H1 (cell line): Measurements from ENCODE around the gene PRAF2. TPM values are rescaled to one million over a fixed set of nuclear protein-coding genes. Genes with fewer than 3 reads are reported as not detected.

Experiments
- CBX5 ChIP-seq: fragments of 300-800, 300-1000 bp; sonication (generic); IDR thresholded peaks from 2 replicates; pipeline ENCODE4 v1.7.1; 2016; ENCODE audit warnings: antibody characterized with exemption, low read length, low read depth
- EGR1 ChIP-seq: IDR thresholded peaks from 2 replicates; pipeline ENCODE4 v1.6.1; 2011; ENCODE audit warnings: low read depth, low read length, borderline replicate concordance
- RAD21 ChIP-seq, 2 experiments: IDR thresholded peaks in 1 of 2; conservative IDR thresholded peaks in 1 of 2; 2 replicates each; pipeline ENCODE4 v1.6.1; 2011; ENCODE audit warnings: low read depth in 2 of 2, low read length in 2 of 2, improper control_type of control experiment in 1 of 2, inconsistent platforms in 1 of 2, mild to moderate bottlenecking in 1 of 2, moderate library complexity in 1 of 2
- RBBP5 ChIP-seq: IDR thresholded peaks from 2 replicates; pipeline ENCODE4 v1.7.1; 2012; ENCODE audit warnings: low read depth, mild to moderate bottlenecking, inconsistent platforms, low read length, moderate library complexity, borderline replicate concordance
- SIRT6 ChIP-seq: IDR thresholded peaks from one replicate; pipeline ENCODE4 v1.7.1; 2012; ENCODE audit warnings: low read length, inconsistent platforms
- SP1 ChIP-seq: IDR thresholded peaks from 2 replicates; pipeline ENCODE4 v1.6.1; 2011; ENCODE audit warnings: low read depth, low read length
- SRF ChIP-seq: IDR thresholded peaks from 2 replicates; pipeline ENCODE4 v1.6.1; 2011; ENCODE audit warnings: mild to moderate bottlenecking, low read depth, low read length, moderate library complexity
- TEAD4 ChIP-seq: IDR thresholded peaks from 2 replicates; pipeline ENCODE4 v1.6.1; 2012; ENCODE audit warnings: low read depth, low read length, inconsistent platforms, mixed read lengths
- polyA plus RNA-seq, 7 experiments: library from polyadenylated mRNA; depleted of rRNA in 3 of 7; stranded (reverse) in 5 of 7; unstranded in 2 of 7; fragments of >200 nt in 5 of 7; fragments of 200-250 nt in 2 of 7; gene quantifications; 1 replicate in 5 of 7; 2 replicates in 1 of 7; 4 replicates in 1 of 7; pipeline versions ENCODE4 v1.2.1 to v1.2.3, GENCODE V29; 2011 to 2013; ENCODE audit warnings: missing spikeins in 2 of 7, mixed read lengths in 2 of 7
- total RNA-seq: library from RNA; stranded (reverse); fragmentation: NEBNext Ultra II Directional; extraction: Animal tissue kit (Norgen Biotek cat#: 25700); gene quantifications from 2 replicates; pipeline ENCODE4 v1.2.1, GENCODE V29; 2021

The PRAF2 gene
- total and polyA plus RNA-seq, 2 of the 8 experiments (the other 6 are each of a cell fraction or from before 2014, with no cell fraction given) = 11.3 to 15.4 TPM

DNA sequence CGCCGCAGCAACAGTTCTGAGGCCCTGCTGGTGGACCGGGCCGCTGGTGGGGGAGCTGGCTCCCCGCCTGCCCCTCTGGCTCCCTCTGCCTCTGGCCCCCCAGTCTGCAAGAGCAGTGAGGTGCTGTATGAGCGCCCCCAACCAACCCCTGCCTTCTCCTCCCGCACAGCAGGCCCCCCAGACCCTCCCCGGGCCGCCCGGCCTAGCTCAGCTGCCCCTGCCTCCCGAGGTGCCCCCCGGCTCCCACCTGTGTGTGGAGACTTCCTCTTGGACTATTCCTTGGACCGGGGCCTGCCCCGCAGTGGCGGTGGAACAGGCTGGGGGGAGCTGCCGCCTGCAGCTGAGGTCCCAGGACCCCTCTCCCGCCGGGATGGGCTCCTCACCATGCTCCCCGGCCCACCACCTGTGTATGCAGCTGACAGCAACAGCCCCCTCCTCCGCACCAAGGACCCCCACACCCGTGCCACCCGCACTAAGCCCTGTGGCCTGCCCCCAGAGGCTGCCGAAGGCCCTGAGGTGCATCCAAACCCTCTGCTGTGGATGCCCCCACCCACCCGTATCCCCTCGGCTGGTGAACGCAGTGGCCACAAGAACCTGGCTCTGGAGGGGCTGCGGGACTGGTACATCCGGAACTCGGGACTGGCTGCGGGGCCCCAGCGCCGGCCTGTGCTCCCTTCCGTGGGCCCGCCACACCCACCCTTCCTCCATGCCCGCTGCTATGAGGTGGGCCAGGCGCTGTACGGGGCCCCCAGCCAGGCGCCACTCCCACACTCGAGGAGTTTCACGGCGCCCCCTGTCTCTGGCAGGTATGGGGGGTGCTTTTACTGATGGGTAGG lies 6.3 kb downstream of the PRAF2 start (continued):
- TF ChIP-seq SIRT6 (no peak), RAD21 (IDR thresholded peaks at IDR 0.05 in 1 of 2, conservative IDR thresholded peaks at IDR 0.05 in 1 of 2; ENCODE audit: low read depth in 2 of 2, low read length in 2 of 2) (no peak), SP1 (no peak), TEAD4 (no peak), CBX5 (no peak), SRF (no peak), RBBP5 (no peak), EGR1 (no peak)
- TF ChIP-seq, all 59 proteins: peak for 0
